Body of pancreas (tissue), 4 donors: ENCODE data around the gene DNAH7.

Experiments used
- POLR2A ChIP-seq, 3 donors: fragments of 450-650 bp; IDR thresholded peaks; one replicate each; pipeline ENCODE4 v1.6.1; 2016; ENCODE audit warnings: antibody characterized with exemption in 3 of 3, mild to moderate bottlenecking in 2 of 3
- TF ChIP-seq, protein P1 (sequence below), 7 experiments: fragments of 450-650 bp in 4 of 7; fragments of 200-600 bp in 3 of 7; sonication (generic) in 3 of 7; IDR thresholded peaks; one replicate each; pipeline ENCODE4 v1.5.1; 2016 to 2019; ENCODE audit warnings: antibody characterized with exemption in 7 of 7

DNA sequence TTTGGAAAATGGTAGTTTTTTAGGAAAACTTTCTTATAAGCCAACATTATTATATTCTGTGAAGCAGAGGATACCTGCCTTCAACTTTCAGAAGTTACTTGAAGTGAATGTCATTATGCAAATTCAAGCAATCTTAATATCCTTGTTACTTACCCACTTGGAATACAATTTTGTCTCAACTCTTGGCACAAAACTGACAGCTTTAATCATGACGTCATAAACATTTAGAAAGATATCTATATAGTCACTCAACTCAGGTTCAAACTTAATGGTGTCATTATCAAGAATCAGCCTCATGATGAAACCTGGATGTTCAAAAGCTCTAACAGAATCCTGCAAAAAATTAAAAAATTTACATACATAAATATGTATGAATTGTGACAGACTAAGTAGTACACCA is 68.1 kb downstream of the DNAH7 start:
- TF ChIP-seq POLR2A (IDR thresholded peaks at IDR 0.05) = no peak
- TF ChIP-seq, protein P1, sequence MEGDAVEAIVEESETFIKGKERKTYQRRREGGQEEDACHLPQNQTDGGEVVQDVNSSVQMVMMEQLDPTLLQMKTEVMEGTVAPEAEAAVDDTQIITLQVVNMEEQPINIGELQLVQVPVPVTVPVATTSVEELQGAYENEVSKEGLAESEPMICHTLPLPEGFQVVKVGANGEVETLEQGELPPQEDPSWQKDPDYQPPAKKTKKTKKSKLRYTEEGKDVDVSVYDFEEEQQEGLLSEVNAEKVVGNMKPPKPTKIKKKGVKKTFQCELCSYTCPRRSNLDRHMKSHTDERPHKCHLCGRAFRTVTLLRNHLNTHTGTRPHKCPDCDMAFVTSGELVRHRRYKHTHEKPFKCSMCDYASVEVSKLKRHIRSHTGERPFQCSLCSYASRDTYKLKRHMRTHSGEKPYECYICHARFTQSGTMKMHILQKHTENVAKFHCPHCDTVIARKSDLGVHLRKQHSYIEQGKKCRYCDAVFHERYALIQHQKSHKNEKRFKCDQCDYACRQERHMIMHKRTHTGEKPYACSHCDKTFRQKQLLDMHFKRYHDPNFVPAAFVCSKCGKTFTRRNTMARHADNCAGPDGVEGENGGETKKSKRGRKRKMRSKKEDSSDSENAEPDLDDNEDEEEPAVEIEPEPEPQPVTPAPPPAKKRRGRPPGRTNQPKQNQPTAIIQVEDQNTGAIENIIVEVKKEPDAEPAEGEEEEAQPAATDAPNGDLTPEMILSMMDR (IDR thresholded peaks at IDR 0.05) = no peak
